ENCODE results near the gene MAPK8IP3.

Gene MAPK8IP3

DNA sequence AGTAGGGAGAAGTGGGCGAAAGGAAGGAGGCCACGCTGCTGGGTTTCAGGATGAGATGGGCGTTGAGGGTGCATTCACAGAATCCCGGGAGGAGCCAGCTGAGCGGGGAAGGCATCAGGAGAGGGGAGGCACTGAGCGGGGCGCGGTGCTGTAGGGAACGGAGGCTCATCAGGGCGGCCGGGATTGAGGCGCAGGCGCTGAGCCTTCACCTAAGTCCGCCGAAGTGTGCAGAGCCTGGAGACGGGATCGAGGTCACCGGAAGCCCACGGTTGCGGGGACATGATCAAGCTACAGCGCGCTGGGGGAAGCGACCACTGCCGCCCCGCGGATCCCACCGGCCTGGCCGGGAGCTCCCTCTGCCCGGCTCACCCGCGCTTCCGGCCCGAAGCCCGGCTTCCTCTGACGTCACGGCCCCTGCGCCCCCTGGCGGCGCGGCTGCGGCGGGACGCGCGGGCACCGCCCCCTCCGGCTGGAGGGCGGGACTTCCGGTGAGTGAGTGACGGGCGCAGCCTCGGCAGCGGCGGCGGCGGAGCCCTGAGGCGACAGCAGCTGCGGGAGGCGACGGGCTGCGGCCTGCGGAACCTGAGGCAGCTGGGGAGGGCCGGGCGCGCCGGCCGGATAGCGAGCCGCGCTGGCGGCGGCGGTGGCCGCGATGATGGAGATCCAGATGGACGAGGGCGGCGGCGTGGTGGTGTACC is at the start of gene MAPK8IP3:
Gene MAPK8IP3, plus strand, starts transcription at position 508 of the 698 bp plus-strand sequence. Its CDS starts 145 bp downstream, at position 653.
- DNase-seq (ENCODE audit: low spot score): peak; percentile 92

DNA sequence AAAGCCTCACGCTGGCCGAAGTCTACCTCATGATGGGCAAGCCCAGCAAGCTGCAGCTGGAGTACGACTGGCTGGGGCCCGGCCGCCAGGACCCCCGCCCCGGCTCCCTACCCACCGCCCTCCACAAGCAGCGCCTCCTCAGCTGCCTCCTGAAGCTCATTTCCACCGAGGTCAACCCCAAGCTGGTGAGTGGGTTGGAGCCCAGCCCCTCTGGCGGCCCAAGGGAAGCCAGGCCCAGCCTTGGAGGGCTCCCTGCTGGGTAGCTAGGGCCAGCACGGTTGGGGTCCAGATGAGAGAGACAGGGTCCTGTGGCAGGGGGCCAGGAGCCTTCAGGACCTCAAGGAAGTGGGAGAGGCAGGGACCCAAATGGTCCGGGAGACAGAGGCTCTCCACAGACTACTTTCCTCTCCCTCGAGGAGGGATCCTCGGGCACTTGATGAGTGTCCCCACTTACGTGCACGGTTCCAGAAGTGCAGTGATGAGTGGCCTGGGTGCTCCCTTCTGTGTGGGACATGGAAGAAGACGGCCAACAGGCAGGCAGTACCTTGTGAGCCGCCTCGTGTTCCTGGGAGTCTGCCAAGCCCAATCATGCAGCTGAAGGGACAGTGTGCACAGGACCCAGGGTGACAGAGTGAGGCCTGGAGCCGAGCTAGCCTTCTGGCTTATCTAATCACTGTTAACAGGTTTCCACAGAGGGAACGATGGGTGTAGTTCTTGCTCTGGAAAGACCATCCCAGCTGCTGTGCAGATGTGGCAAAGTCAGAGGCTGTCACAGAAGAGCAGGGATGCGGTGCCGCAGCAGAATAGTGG is 49.0 kb upstream of the MAPK8IP3 start:
- DNase-seq (ENCODE audit: low spot score): no peak

DNA sequence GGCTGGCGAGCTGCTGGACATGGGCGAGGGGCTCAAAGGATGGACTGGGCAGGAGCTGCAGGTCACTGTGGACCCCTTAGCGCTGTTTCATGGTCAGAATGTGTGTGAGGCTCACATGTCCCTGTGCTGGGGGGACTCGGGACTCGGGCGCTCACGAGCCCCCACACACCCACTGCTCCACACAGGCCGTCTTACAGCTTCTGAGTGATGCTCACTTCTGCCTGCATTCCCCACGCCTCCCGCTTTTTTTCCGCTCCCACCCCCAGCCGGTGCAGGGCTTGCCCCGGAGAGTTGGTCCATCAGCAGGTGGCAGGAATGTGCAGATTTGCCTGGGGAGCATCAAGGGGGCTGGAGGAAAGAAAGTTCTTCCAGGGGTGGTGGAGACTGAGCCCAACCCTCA is 48.2 kb upstream of the MAPK8IP3 start:
- DNase-seq (ENCODE audit: low spot score): no peak

DNA sequence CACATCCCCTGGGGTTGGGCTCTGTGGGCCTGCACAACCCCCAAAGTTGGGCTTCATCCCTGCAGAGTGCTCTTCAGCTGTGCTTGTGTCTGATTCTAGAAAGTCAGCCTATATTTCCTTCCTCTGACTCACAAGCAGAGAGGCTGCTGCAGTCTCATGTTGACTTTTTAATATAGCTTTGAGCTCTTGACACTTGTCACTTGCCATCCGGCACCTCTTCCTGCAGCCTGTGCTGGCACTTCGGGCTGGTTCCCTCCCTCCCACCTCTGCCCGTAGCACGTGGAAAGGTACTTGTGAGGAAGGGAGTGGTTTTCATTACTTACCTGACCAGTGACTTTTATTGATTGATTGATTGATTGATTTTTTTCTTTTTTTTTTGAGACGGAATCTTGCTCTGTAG is 47.0 kb upstream of the MAPK8IP3 start:
- no peak for DNase-seq (ENCODE audit: low spot score)

- no peak for DNase-seq (ENCODE audit: low spot score)
Observed at GRCh38 chr16:1661826-1662225, 44.2 kb upstream of the MAPK8IP3 start.

DNA sequence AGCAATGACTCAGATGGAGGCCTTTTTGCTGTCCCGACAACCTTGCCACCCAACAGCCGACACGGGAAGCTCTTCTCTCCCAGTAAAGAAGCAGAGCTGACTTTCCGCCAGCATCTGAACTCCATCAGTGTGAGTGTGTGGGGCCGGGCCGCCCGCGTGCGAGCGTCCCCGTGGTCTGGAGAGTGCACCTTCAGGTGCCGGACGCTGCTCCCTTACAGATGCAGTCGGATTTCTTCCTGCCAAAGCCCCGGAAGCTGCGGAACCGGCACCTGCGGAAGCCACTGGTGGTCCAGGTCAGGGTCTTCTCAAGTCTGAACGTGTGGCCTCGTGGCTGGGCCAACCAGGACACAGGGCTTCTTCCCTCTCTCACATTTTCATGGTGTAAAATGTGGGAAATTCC is 43.5 kb upstream of the MAPK8IP3 start:
- DNase-seq (ENCODE audit: low spot score): no peak

DNA sequence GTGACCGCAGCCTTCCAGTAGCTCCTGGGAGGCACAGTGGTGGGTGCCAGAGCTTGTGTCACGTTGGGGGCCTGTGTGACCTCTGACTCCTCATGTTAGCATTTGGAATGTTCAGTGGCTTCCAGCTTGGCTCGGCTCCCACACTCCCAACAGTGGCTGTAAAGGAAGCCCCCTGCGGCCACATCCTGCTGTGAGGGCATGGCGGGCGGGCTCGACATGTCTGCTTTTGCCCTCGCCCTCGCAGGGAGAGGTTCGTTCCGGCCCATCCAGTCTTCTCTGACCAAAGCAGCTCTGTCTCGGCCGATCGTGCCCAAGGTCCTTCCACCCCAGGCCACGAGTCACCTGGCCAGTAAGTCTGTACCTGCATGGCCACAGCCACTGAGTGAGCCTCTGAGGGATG is 40.2 kb upstream of the MAPK8IP3 start:
- no peak for DNase-seq (ENCODE audit: low spot score)

GRCh38 chr16:1666316-1666715 is 39.7 kb upstream of the MAPK8IP3 start:
- no peak for DNase-seq (ENCODE audit: low spot score)

GRCh38 chr16:1667271-1667670 is 38.7 kb upstream of the MAPK8IP3 start:
- DNase-seq (ENCODE audit: low spot score): no peak

GRCh38 chr16:1667916-1668315 is 38.1 kb upstream of the MAPK8IP3 start:
- no peak for DNase-seq (ENCODE audit: low spot score)

DNA sequence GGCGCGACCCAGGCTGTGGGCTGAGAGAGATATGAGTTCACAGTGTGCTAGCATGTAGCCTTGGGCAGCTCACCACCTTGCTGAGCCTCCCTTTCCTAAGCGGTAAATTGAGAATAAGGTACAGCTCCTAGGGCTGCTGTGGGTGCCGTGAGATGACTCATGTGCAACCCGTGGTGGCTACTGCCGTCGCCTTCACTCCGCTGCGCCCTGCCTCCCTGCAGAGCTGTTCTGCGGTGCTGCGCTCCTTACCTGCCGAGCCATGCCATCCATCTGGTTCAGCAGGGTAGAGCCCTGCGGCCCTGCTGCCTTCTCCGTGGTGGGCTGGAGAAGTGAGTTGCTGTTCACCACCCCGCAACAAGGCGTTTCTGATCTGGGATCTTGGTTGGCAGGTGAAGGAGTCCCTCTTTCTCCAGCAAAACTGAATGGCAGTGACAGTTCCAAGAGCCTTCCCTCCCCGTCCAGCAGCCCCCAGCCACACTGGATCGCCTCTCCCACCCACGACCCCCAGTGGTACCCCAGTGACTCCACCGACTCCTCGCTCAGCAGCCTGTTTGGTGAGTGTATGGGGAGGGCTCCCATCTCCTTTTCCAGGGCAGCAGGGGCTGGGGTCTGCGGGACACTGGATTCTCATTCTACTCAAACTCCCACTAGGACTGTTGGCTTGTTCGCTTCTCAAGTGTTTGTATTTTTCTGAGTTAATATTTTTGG is 37.2 kb upstream of the MAPK8IP3 start:
- no peak for DNase-seq (ENCODE audit: low spot score)

DNA sequence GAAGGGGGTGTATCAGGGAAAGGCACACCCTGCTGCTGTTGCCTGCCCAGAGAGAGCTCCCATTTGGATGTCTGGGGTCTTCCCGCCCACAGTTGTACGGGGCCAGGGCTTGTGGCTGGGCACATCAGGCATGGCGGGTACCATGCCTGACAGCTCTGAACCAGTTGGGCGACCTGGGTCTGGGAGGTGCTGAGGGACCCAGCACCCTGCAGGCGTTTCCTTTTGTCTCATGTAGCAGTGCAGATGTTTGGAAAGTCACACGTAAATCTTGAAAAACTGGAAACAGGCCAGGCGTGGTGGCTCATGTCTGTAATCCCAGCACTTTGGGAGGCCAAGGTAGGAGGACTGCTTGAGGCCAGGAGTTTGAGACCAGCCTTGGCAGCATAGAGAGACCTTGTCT is 36.3 kb upstream of the MAPK8IP3 start:
- no peak for DNase-seq (ENCODE audit: low spot score)

- no peak for DNase-seq (ENCODE audit: low spot score)
Observed at GRCh38 chr16:1670371-1670770, 35.6 kb upstream of the MAPK8IP3 start.

- DNase-seq (ENCODE audit: low spot score): no peak
Observed at GRCh38 chr16:1670866-1671265, 35.1 kb upstream of the MAPK8IP3 start.

DNA sequence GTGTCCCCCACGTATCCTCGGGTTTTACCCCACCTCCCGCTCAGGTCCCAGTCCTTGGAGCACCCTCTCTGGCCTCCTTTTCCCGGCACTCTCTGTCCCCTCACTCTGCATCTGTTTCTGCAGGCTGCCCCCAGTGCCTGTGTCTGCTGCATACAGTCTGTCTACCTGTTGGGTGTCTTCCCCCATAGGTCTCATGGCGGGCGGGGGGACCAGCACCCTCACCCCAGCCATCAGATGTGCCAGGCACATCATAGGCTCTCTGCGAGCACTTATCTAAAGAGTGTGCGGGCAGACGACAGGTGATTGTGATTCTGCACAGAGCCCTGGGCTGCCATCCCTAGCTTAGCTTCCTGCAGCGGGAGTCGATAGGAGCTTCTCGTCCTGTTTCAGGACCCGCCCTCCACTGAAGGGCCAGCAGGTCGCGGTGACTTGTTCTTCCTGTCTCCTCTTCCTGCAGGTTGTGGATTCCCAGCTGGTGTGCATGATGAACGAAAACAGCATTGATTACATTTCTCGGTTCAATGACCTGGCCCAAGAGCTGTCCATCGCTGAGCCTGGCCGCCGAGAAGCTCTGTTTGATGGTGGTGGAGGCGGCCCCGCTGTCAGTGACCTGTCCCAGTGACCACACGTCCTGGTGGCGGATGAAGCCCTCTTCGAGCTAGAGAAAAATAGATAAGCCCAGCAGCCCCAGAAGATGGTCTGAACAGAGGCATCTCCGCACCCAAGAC is 32.4 kb upstream of the MAPK8IP3 start:
- no peak for DNase-seq (ENCODE audit: low spot score)

- no peak for DNase-seq (ENCODE audit: low spot score)
Observed at GRCh38 chr16:1674306-1674705, 31.7 kb upstream of the MAPK8IP3 start.

DNA sequence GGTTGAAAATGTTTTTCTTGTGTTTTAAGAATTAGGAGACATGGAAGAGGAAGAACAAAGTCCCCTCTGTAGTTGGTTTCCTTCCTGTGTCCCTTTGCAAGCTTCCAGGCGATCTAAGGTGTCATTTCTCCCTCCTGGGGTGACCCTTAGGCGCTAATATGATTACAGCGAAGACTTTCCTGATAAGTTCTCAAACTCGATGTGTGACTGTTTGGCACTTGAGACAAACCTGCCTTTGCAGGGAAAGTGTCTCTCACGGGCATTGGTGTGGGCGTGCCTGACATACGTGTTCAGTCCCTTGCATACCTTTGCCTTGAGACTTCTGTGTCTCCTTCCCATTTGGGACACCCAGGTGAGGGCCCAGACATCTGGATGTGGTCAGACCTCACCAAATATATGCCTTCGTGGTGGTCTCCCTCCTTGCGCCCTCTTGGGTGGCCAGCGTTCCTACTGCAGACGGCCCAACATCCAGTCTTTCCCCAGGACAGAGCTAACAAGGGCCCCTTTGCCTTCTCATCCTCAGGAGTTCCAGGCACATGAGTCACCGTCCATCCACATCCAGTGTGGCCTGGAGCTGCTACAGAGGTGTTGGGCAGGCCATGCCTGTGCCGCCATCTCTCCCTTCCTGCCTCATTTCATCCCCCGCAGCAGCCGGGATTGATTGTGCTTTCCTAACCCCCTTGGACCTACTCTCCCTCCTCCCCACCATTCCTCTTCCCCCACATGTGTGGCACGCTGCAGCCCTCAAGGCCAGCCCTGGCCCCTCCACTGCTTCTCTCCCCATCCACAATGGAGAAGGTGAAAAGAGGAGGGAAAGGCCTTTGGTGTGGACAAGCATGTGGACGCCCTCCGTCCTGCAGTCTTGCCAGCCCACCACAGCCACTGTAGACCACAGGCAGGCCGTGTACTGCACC is 31.0 kb upstream of the MAPK8IP3 start:
- DNase-seq (ENCODE audit: low spot score): no peak

DNA sequence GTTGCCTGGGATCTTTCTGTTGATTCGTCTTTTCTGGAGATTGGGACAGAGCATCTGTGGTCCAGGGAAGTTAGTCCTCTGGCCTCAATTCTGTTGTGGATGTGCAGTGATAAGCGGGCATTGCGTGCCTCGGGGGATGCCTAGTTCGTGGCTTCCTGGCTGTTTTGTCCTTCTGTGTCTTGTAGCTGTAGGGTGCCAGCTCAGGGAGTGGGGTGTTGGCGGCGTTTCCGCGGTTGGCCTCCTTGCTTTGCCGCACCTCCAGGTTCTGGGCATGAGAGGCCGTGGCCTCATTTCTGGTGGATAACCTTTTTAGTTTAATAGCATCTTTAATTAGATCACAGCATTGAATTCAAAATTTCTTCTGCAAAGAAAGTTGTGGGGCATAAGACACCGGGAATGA is 29.3 kb upstream of the MAPK8IP3 start:
- DNase-seq (ENCODE audit: low spot score): no peak

GRCh38 chr16:1677339-1677738 is 28.7 kb upstream of the MAPK8IP3 start:
- no peak for DNase-seq (ENCODE audit: low spot score)

DNA sequence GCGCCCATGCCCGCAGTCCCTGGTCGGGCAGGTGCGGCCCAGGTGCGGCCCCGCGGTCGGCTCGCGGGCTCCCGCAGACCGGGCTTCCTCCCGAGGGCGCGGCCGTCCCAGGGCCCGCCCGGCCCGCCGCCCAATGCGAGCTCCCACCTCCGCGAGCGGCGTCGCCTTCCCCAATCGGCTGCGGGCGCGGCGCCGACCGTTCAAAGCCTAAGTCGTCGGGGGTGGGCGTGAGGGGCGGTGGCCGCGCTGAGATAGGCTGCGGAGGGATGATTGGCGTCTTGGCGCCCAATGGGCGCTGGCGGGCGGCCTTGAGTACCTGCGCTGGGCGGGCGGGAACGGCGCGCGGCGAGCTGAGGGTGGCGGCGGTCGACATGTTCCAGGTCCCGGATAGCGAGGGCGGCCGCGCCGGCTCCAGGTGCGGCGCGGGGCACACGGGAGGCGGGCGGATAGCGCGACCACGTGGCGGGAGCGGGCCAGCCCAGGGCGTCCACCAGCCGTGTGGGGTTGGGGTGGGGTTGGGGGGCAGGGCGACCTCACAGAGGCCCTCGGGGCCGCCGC is 28.0 kb upstream of the MAPK8IP3 start, which contains the start of gene JPT2:
Gene JPT2, plus strand, starts transcription at position 338 of the 558 bp plus-strand sequence. Its CDS starts 34 bp downstream, at position 372.
- DNase-seq (ENCODE audit: low spot score): peak; percentile 97
